HepG2 (cell line): ENCODE results near the gene FEM1B.

Source experiments
- HMGA1 ChIP-seq: sonication (generic); formaldehyde crosslinking; conservative IDR thresholded peaks from 2 replicates; pipeline ENCODE4 v1.4.0; 2020; ENCODE audit warnings: missing genetic modification reagents
- MEIS2 ChIP-seq: sonication (generic); formaldehyde crosslinking; IDR thresholded peaks from 2 replicates; pipeline ENCODE4 v1.9.0; 2021; ENCODE audit warnings: mild to moderate bottlenecking, missing genetic modification reagents
- MXI1 ChIP-seq: IDR thresholded peaks from 3 replicates; pipeline ENCODE4 v1.6.1; 2012; ENCODE audit warnings: low read depth, low read length, inconsistent platforms, borderline replicate concordance
- NONO ChIP-seq, 2 experiments: fragments of 450-650 bp in 1 of 2; sonication (generic) in 1 of 2; formaldehyde crosslinking in 1 of 2; IDR thresholded peaks in 1 of 2; conservative IDR thresholded peaks in 1 of 2; 2 replicates each; pipeline versions ENCODE4 v1.6.1 to v1.8.0; 2017 to 2022; ENCODE audit warnings: mild to moderate bottlenecking in 1 of 2, missing genetic modification reagents in 1 of 2, moderate library complexity in 1 of 2
- SIN3A ChIP-seq: IDR thresholded peaks from 2 replicates; pipeline ENCODE4 v1.6.1; 2011; ENCODE audit warnings: low read depth, mild to moderate bottlenecking, control low read depth, low read length, borderline replicate concordance
- SUZ12 ChIP-seq: fragments of 150-350 bp; IDR thresholded peaks from 2 replicates; pipeline ENCODE4 v1.6.1; 2014; ENCODE audit warnings: low read depth, low read length
- ZNF224 ChIP-seq: sonication (generic); formaldehyde crosslinking; IDR thresholded peaks from 2 replicates; pipeline ENCODE4 v1.5.0; 2020; ENCODE audit warnings: mild to moderate bottlenecking, missing genetic modification reagents
- ZSCAN9 ChIP-seq: IDR thresholded peaks from 2 replicates; pipeline ENCODE4 v1.6.1; 2016; ENCODE audit warnings: borderline replicate concordance
- ZZZ3 ChIP-seq: sonication (generic); formaldehyde crosslinking; IDR thresholded peaks from 2 replicates; pipeline ENCODE4 v1.4.0; 2020; ENCODE audit warnings: missing genetic modification reagents, mild to moderate bottlenecking, borderline replicate concordance

- TF ChIP-seq SIN3A (no peak), MXI1 (no peak), SUZ12 (no peak), HMGA1 (CRISPR knock-in tag) (no peak), ZNF224 (CRISPR knock-in tag) (no peak), MEIS2 (no peak), ZSCAN9 (no peak), ZZZ3 (CRISPR knock-in tag) (no peak), NONO (IDR thresholded peaks at IDR 0.05) (no peak), NONO (CRISPR knock-in tag; conservative IDR thresholded peaks at IDR 0.05) (no peak)
Observed at GRCh38 chr15:68268405-68268804, 9.1 kb upstream of the FEM1B start.
